H9 (cell line): ENCODE measurements around the gene MYO15B. TPM values are rescaled to one million over a fixed set of nuclear protein-coding genes. Genes with fewer than 3 reads are reported as not detected.

ENCODE experiments used
- DNase-seq: peaks from one replicate; pipeline ENCODE4 v3.0.0-alpha.2; 2017
- H2AFZ ChIP-seq: one replicate; pipeline ENCODE4 v1.6.1; 2013; ENCODE audit warnings: mild to moderate bottlenecking, low read length, control low read depth, moderate library complexity
- H2AK5ac ChIP-seq: 2 replicates; pipeline ENCODE4 v1.6.1; 2013; ENCODE audit warnings: low read length, control low read depth, mixed read lengths; ENCODE audit not compliant: insufficient read length
- H2BK120ac ChIP-seq: one replicate; pipeline ENCODE4 v1.6.1; 2013; ENCODE audit warnings: low read depth, mild to moderate bottlenecking, low read length, control low read depth, inconsistent platforms; ENCODE audit not compliant: poor library complexity, severe bottlenecking
- H2BK12ac ChIP-seq: 2 replicates; pipeline ENCODE4 v1.6.1; 2013; ENCODE audit warnings: low read length, control low read depth, mixed read lengths, low read depth; ENCODE audit not compliant: insufficient read length
- H2BK15ac ChIP-seq: 2 replicates; pipeline ENCODE4 v1.6.1; 2013; ENCODE audit warnings: low read depth, low read length, control low read depth
- H2BK20ac ChIP-seq: one replicate; pipeline ENCODE4 v1.6.1; 2013; ENCODE audit warnings: low read depth, mild to moderate bottlenecking, low read length, control low read depth, inconsistent platforms; ENCODE audit not compliant: poor library complexity, severe bottlenecking
- H2BK5ac ChIP-seq: 2 replicates; pipeline ENCODE4 v1.6.1; 2013; ENCODE audit warnings: low read length, control low read depth, mixed read lengths; ENCODE audit not compliant: insufficient read length
- H3K14ac ChIP-seq: 2 replicates; pipeline ENCODE4 v1.6.1; 2013; ENCODE audit warnings: low read length, control low read depth; ENCODE audit not compliant: insufficient read depth
- H3K18ac ChIP-seq: 2 replicates; pipeline ENCODE4 v1.6.1; 2013; ENCODE audit warnings: low read depth, mild to moderate bottlenecking, mixed read lengths, low read length, control low read depth; ENCODE audit not compliant: insufficient read length
- H3K23ac ChIP-seq: 2 replicates; pipeline ENCODE4 v1.6.1; 2013; ENCODE audit warnings: low read length, control low read depth, mixed read lengths, low read depth; ENCODE audit not compliant: insufficient read length
- H3K23me2 ChIP-seq: 2 replicates; pipeline ENCODE4 v1.6.1; 2013; ENCODE audit warnings: low read depth, mild to moderate bottlenecking, mixed read lengths, low read length, control low read depth; ENCODE audit not compliant: insufficient read length, poor library complexity, severe bottlenecking
- H3K27ac ChIP-seq: 2 replicates; pipeline ENCODE4 v1.5.1; 2013; ENCODE audit warnings: low read length, control low read depth, mixed read lengths, low read depth; ENCODE audit not compliant: insufficient read length
- H3K27me3 ChIP-seq: 2 replicates; pipeline ENCODE4 v1.6.1; 2013; ENCODE audit warnings: low read length, control low read depth, inconsistent platforms; ENCODE audit not compliant: insufficient read depth
- H3K4ac ChIP-seq: 2 replicates; pipeline ENCODE4 v1.6.1; 2013; ENCODE audit warnings: low read depth, mild to moderate bottlenecking, control low read depth, inconsistent platforms, low read length, moderate library complexity
- H3K4me1 ChIP-seq: 2 replicates; pipeline ENCODE4 v1.6.1; 2013; ENCODE audit warnings: low read length, control low read depth, inconsistent platforms; ENCODE audit not compliant: insufficient read depth
- H3K4me2 ChIP-seq: 2 replicates; pipeline ENCODE4 v1.6.1; 2013; ENCODE audit warnings: low read length, control low read depth, mixed read lengths; ENCODE audit not compliant: insufficient read length, insufficient read depth
- H3K56ac ChIP-seq: 2 replicates; pipeline ENCODE4 v1.6.1; 2013; ENCODE audit warnings: low read depth, mild to moderate bottlenecking, mixed read lengths, low read length, control low read depth; ENCODE audit not compliant: insufficient read length
- H3K79me1 ChIP-seq: 2 replicates; pipeline ENCODE4 v1.6.1; 2013; ENCODE audit warnings: low read depth, mild to moderate bottlenecking, moderate library complexity, low read length, control low read depth, inconsistent platforms; ENCODE audit not compliant: insufficient read depth, poor library complexity, severe bottlenecking
- H3K79me2 ChIP-seq: 2 replicates; pipeline ENCODE4 v1.6.1; 2013; ENCODE audit warnings: low read length, control low read depth, inconsistent platforms; ENCODE audit not compliant: insufficient read depth
- H3K9ac ChIP-seq: 2 replicates; pipeline ENCODE4 v1.6.1; 2013; ENCODE audit warnings: low read length, control low read depth, mixed read lengths; ENCODE audit not compliant: insufficient read length; ENCODE audit errors: extremely low read depth
- H3K9me3 ChIP-seq: one replicate; pipeline ENCODE4 v1.6.1; 2013; ENCODE audit warnings: low read depth, low read length, inconsistent platforms; ENCODE audit not compliant: control insufficient read depth
- H3T11ph ChIP-seq: one replicate; pipeline ENCODE4 v1.6.1; 2013; ENCODE audit warnings: mild to moderate bottlenecking, low read length, control low read depth, inconsistent platforms
- H4K20me1 ChIP-seq: one replicate; pipeline ENCODE4 v1.6.1; 2013; ENCODE audit not compliant: control insufficient read depth, insufficient read length, insufficient read depth
- H4K5ac ChIP-seq: 2 replicates; pipeline ENCODE4 v1.6.1; 2013; ENCODE audit warnings: low read depth, mild to moderate bottlenecking, mixed read lengths, low read length, control low read depth; ENCODE audit not compliant: insufficient read length
- H4K8ac ChIP-seq: replicated peaks from 2 replicates; pipeline ENCODE4 v1.6.1; 2013; ENCODE audit warnings: low read length, control low read depth, mixed read lengths, low read depth; ENCODE audit not compliant: insufficient read length
- H4K91ac ChIP-seq: 2 replicates; pipeline ENCODE4 v1.6.1; 2013; ENCODE audit warnings: low read depth, mild to moderate bottlenecking, moderate library complexity, mixed read lengths, low read length, control low read depth; ENCODE audit not compliant: insufficient read length
- H3K27ac Mint-ChIP-seq, 3 experiments: 2 replicates in 2 of 3; 3 replicates in 1 of 3; pipeline ENCODE4 v1.8.0; 2020 to 2021; ENCODE audit warnings: mixed read lengths in 3 of 3, mild to moderate bottlenecking in 1 of 3, moderate library complexity in 1 of 3
- H3K27me3 Mint-ChIP-seq: 2 replicates; pipeline ENCODE4 v1.8.0; 2021; ENCODE audit warnings: low read depth, mild to moderate bottlenecking, moderate library complexity, mixed read lengths
- H3K36me3 Mint-ChIP-seq, 3 experiments: 2 replicates in 2 of 3; 3 replicates in 1 of 3; pipeline ENCODE4 v1.8.0; 2020 to 2021; ENCODE audit warnings: low read depth in 3 of 3, mixed read lengths in 3 of 3; ENCODE audit not compliant: insufficient read depth in 1 of 3
- H3K4me1 Mint-ChIP-seq, 2 experiments: 2 replicates each; pipeline ENCODE4 v1.8.0; 2020; ENCODE audit warnings: mixed read lengths in 2 of 2
- H3K4me3 Mint-ChIP-seq, 2 experiments: 2 replicates in 1 of 2; 3 replicates in 1 of 2; pipeline ENCODE4 v1.8.0; 2020 to 2021; ENCODE audit warnings: mild to moderate bottlenecking in 2 of 2, mixed read lengths in 2 of 2, moderate library complexity in 1 of 2
- H3K9me3 Mint-ChIP-seq, 2 experiments: 2 replicates in 1 of 2; 3 replicates in 1 of 2; pipeline ENCODE4 v1.8.0; 2020; ENCODE audit warnings: mild to moderate bottlenecking in 2 of 2, mixed read lengths in 2 of 2, moderate library complexity in 1 of 2
- CTCF ChIP-seq: fragments of 200-600 bp; sonication (generic); conservative IDR thresholded peaks from 3 replicates; pipeline ENCODE4 v1.8.0; 2021; ENCODE audit warnings: antibody characterized with exemption, mild to moderate bottlenecking
- whole genome bisulfite sequencing: extraction: QIAGEN DNeasy Blood & Tissue Kit; methylation state at CpG from one replicate; pipeline ENCODE4 v1.1.7; 2013; ENCODE audit warnings: missing lambda C conversion rate, low lambda C conversion rate, mixed read lengths; ENCODE audit not compliant: insufficient read length; ENCODE audit errors: extremely low coverage; 5-methylcytosine and 5-hydroxymethylcytosine counted together
- total RNA-seq: library from RNA; stranded (reverse); gene quantifications from 2 replicates; pipeline ENCODE4 v1.2.1, GENCODE V29; 2021

Gene MYO15B
- total RNA-seq, 1 experiment from 2014 or later, result 41.9 TPM

GRCh38 chr17:75639327-75639726 is 51.7 kb downstream of the MYO15B start:
- Histone ChIP-seq H2BK12ac (no peak overlapping the region), H3K14ac (no peak overlapping the region), H2AK5ac (no peak overlapping the region), H3K56ac (no peak overlapping the region), H4K20me1 (no peaks in the 10 kb centered on the region), H2BK5ac (no peak overlapping the region), H3K4ac (no peak overlapping the region), H3K79me2 (no peaks in the 10 kb centered on the region), H3K9me3 (no peaks in the 10 kb centered on the region), H2AFZ (no peak overlapping the region), H3T11ph (no peak overlapping the region), H4K91ac (no peak overlapping the region), H3K9ac (no peak overlapping the region), H3K27me3 (no peaks in the 10 kb centered on the region), H3K4me2 (no peak overlapping the region), H3K4me1 (peaks cover 7% of the 10 kb centered on the region; the same call in 1 of the 2 replicates), H4K5ac (no peak overlapping the region), H4K8ac (no peak overlapping the region), H3K79me1 (no peaks in the 10 kb centered on the region), H2BK120ac (no peak overlapping the region), H3K18ac (no peak overlapping the region), H2BK20ac (no peak overlapping the region), H2BK15ac (no peak overlapping the region), H3K23ac (no peak overlapping the region), H3K27ac (no peak overlapping the region), H3K23me2 (no peaks in the 10 kb centered on the region)
- DNase-seq, result no peak
- Mint-ChIP-seq H3K4me3 (no peak overlapping the region), H3K27me3 (no peaks in the 10 kb centered on the region), H3K27ac (0 out of 7 replicates have a peak overlapping the region, but pooled peaks of 1 of the 3 experiments have one; percentile 18), H3K9me3 (no peaks in the 10 kb centered on the region), H3K4me1 (peaks cover 24 to 33% of the 10 kb centered on the region in 2 experiments), H3K36me3 (peaks cover 0 to 4% (median 3%) of the 10 kb centered on the region in 3 experiments; a peak in 2 of 7 replicates)
- no peak for TF ChIP-seq CTCF
- WGBS, result no CpG with 5 or more reads among the region's 3 CpGs
